OCI-LY3 (cell line): ENCODE results near the gene COIL.

ENCODE experiments used
- H2AFZ ChIP-seq: fragments of 200-600, 300-600 bp; shearing (Covaris generic); 2 replicates; pipeline ENCODE4 v1.6.0; 2014; ENCODE audit warnings: antibody characterized with exemption, low read depth, low read length
- H3K27ac ChIP-seq: fragments of 200-600, 300-600 bp; sonication (generic); 2 replicates; pipeline ENCODE4 v1.5.1; 2014; ENCODE audit warnings: mild to moderate bottlenecking, low read length, moderate library complexity, mixed read lengths
- H3K27me3 ChIP-seq: fragments of 200-600, 300-600 bp; sonication (generic); 2 replicates; pipeline ENCODE4 v1.6.1; 2014; ENCODE audit warnings: low read depth, low read length, mixed read lengths
- H3K36me3 ChIP-seq: fragments of 200-600, 300-600 bp; sonication (generic); replicated peaks from 2 replicates; pipeline ENCODE3; 2014; ENCODE audit warnings: low read depth, low read length, mixed read lengths
- H3K4me1 ChIP-seq: fragments of 300-600, 200-600 bp; sonication (generic); 2 replicates; pipeline ENCODE4 v1.6.1; 2014; ENCODE audit warnings: low read length, mixed read lengths
- H3K4me2 ChIP-seq: fragments of 200-600, 300-600 bp; sonication (generic); 2 replicates; pipeline ENCODE4 v1.6.1; 2014; ENCODE audit warnings: low read length, mixed read lengths
- H3K4me3 ChIP-seq: fragments of 300-600, 200-600 bp; sonication (generic); 2 replicates; pipeline ENCODE4 v1.5.1; 2014; ENCODE audit warnings: antibody characterized with exemption, mild to moderate bottlenecking, low read length, moderate library complexity
- H3K79me2 ChIP-seq: fragments of 300-600, 200-600 bp; shearing (Covaris generic); 2 replicates; pipeline ENCODE4 v1.6.1; 2014; ENCODE audit warnings: mild to moderate bottlenecking, low read length, mixed read lengths
- H3K9ac ChIP-seq: fragments of 300-600, 200-600 bp; shearing (Covaris generic); 2 replicates; pipeline ENCODE4 v1.6.0; 2014; ENCODE audit warnings: mild to moderate bottlenecking, low read length, moderate library complexity
- H3K9me3 ChIP-seq: fragments of 200-600, 300-600 bp; shearing (Covaris generic); 2 replicates; pipeline ENCODE4 v1.6.1; 2014; ENCODE audit warnings: low read length, mixed read lengths; ENCODE audit not compliant: insufficient read depth
- H4K20me1 ChIP-seq: fragments of 200-600, 300-600 bp; sonication (generic); 2 replicates; pipeline ENCODE4 v1.6.1; 2016; ENCODE audit warnings: low read length, mixed read lengths; ENCODE audit not compliant: insufficient read depth
- EZH2phosphoT487 ChIP-seq: fragments of 200-600 bp; shearing (Covaris generic); IDR thresholded peaks from 2 replicates; pipeline ENCODE4 v1.6.1; 2018; ENCODE audit warnings: antibody characterized with exemption, mixed run types, low read depth
- TF ChIP-seq, protein P1 (sequence below): fragments of 200-600, 300-600 bp; sonication (generic); IDR thresholded peaks from 2 replicates; pipeline ENCODE4 v1.5.1; 2014; ENCODE audit warnings: antibody characterized with exemption, low read length, low read depth

The COIL gene

DNA sequence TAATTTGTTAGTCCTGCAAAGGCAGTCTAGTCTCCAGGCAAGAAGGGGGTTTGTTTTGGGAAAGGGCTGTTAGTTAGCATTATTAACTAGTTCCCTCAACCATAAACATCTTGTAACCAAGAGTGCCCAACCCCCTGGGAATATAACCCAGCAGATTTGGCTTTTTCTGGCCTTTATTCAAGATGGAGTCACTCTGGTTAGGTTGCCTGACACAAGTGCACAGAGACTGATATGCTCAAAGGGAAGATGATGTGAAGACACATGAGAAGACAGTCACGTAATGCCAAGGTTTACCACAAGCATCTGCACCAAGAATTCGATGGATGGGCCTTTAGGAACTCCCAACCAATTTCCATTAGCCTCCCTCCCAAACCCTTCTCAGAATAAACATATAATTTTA, 13.2 kb upstream of the COIL start:
- Histone ChIP-seq H2AFZ (no peak overlapping the region), H3K27me3 (0 out of 2 replicates have a peak, but pooled peaks cover 11% of the 10 kb centered on the region), H3K36me3 (no peaks in the 10 kb centered on the region), H3K4me3 (no peak overlapping the region), H3K9me3 (no peaks in the 10 kb centered on the region), H4K20me1 (no peaks in the 10 kb centered on the region), H3K9ac (no peak overlapping the region), H3K4me2 (no peak overlapping the region), H3K4me1 (peaks cover 7% of the 10 kb centered on the region), H3K79me2 (no peaks in the 10 kb centered on the region), H3K27ac (no peak overlapping the region)
- TF ChIP-seq EZH2phosphoT487: no peak
- TF ChIP-seq, protein P1, sequence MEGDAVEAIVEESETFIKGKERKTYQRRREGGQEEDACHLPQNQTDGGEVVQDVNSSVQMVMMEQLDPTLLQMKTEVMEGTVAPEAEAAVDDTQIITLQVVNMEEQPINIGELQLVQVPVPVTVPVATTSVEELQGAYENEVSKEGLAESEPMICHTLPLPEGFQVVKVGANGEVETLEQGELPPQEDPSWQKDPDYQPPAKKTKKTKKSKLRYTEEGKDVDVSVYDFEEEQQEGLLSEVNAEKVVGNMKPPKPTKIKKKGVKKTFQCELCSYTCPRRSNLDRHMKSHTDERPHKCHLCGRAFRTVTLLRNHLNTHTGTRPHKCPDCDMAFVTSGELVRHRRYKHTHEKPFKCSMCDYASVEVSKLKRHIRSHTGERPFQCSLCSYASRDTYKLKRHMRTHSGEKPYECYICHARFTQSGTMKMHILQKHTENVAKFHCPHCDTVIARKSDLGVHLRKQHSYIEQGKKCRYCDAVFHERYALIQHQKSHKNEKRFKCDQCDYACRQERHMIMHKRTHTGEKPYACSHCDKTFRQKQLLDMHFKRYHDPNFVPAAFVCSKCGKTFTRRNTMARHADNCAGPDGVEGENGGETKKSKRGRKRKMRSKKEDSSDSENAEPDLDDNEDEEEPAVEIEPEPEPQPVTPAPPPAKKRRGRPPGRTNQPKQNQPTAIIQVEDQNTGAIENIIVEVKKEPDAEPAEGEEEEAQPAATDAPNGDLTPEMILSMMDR: no peak

DNA sequence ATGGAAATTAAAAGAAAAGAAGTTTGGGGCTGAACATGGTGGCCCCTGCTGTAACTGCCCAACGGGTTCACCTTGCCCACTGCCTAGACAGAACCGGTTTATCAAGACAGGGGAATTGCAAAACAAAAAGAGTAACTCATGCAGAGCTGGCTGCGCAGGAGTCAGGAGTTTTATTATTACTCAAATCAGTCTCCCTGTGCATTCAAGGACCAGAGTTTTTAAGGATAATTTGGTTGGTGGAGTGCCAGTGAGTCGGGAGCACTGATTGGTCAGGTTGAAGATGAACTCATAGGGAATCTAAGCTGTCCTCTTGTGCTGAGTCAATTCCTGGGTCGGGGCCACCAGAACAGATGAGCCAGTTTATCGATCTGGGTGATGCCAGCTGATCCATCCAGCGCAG, 12.7 kb upstream of the COIL start:
- no peak overlapping the region for H2AFZ ChIP-seq
- H3K4me2 ChIP-seq: no peak overlapping the region
- no peaks in the 10 kb centered on the region for H3K36me3 ChIP-seq
- H3K9ac ChIP-seq: no peak overlapping the region
- H3K4me1 ChIP-seq: peaks cover 2% of the 10 kb centered on the region
- no peaks in the 10 kb centered on the region for H3K9me3 ChIP-seq
- no peaks in the 10 kb centered on the region for H4K20me1 ChIP-seq
- H3K4me3 ChIP-seq: no peak overlapping the region
- 0 out of 2 replicates have a peak, but pooled peaks cover 11% of the 10 kb centered on the region for H3K27me3 ChIP-seq
- no peaks in the 10 kb centered on the region for H3K79me2 ChIP-seq
- no peak for TF ChIP-seq EZH2phosphoT487
- TF ChIP-seq, protein P1: no peak
- no peak overlapping the region for H3K27ac ChIP-seq

DNA sequence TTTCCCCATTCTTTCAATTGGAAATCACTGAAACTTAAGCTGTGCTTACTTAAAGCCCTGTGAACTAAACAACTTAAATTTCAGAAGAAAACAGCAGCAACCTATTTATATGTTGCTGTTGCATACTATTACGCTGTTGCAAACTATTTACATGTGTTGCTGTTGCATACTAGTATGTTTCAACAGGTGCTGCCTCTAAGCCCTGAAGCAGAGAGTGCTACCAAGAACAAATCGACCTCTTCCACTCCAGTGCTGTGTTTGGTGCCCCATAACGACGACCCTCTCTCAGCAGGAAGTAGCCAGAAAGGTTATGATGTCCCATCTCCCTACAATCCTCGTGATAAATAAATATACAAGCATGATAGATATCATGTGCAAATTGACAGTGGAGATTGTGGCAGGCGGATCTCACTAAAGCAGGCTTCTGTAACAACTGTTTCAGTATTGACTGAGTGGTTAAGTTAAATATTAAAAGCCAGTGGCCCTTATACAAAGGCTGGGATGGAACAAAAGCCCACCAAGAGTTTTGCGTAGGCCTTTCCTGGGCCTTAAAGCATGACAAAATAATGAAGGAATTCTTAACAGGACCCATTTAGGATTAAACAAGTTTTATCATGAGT, 11.4 kb upstream of the COIL start:
- Histone ChIP-seq H3K4me2 (no peak overlapping the region), H3K27me3 (0 out of 2 replicates have a peak, but pooled peaks cover 11% of the 10 kb centered on the region)

DNA sequence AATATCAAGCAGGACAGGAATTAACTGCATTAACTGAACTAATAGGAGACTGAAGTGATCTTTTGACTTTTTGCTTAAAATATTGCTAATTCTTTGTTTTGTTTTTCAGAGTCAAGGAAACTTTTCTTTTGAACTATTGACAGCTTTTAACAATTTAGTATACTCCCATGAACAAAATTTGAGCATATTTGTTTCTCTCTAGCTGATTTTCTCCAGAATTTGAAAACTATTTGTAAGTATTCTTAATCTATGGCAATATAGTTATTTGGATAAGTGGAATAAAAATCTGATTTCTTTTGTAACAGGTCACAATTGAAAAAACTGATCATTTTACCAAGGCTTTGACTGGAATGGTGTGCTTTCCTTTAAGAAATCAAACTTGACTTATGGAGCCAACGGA, 10.1 kb upstream of the COIL start:
- Histone ChIP-seq H3K9ac (no peak overlapping the region), H3K27ac (no peak overlapping the region), H3K36me3 (no peaks in the 10 kb centered on the region), H3K79me2 (no peaks in the 10 kb centered on the region), H3K4me1 (no peaks in the 10 kb centered on the region), H3K4me3 (no peak overlapping the region), H3K4me2 (no peak overlapping the region), H4K20me1 (no peaks in the 10 kb centered on the region), H3K27me3 (0 out of 2 replicates have a peak, but pooled peaks cover 8% of the 10 kb centered on the region), H3K9me3 (no peaks in the 10 kb centered on the region), H2AFZ (no peak overlapping the region)
- TF ChIP-seq, protein P1: no peak
- no peak for TF ChIP-seq EZH2phosphoT487

More for the DNA sequence above, 11.4 kb upstream of the COIL start:
- Histone ChIP-seq H3K79me2 (no peaks in the 10 kb centered on the region), H3K36me3 (no peaks in the 10 kb centered on the region), H2AFZ (0 out of 2 replicates have a peak overlapping the region, but pooled peaks have one; percentile 30), H3K9ac (no peak overlapping the region), H3K9me3 (no peaks in the 10 kb centered on the region), H3K27ac (no peak overlapping the region), H3K4me1 (no peaks in the 10 kb centered on the region), H3K4me3 (no peak overlapping the region), H4K20me1 (no peaks in the 10 kb centered on the region)
- no peak for TF ChIP-seq EZH2phosphoT487
- TF ChIP-seq, protein P1: no peak
